ENCODE results near the gene DMAC2. TPM values are rescaled to one million over a fixed set of nuclear protein-coding genes. Genes with fewer than 3 reads are reported as not detected.
A peak's percentile ranks its signal among the peaks of the same experiment; 100 is the strongest.
"Not testable (repeated sequence)": the region's sequence is repeated elsewhere in the genome, so short reads cannot be mapped to it uniquely, and the experiment has no call there.

DMAC2 gene
- total RNA-seq, 1 donor from 2014 or later, result 28.0 TPM

GRCh38 chr19:41435936-41436673, 3.6 kb downstream of the DMAC2 start:
- peaks cover 3% of the 10 kb centered on the region for H3K4me1 Mint-ChIP-seq (ENCODE audit: low read depth)
- TF ChIP-seq, protein P1, sequence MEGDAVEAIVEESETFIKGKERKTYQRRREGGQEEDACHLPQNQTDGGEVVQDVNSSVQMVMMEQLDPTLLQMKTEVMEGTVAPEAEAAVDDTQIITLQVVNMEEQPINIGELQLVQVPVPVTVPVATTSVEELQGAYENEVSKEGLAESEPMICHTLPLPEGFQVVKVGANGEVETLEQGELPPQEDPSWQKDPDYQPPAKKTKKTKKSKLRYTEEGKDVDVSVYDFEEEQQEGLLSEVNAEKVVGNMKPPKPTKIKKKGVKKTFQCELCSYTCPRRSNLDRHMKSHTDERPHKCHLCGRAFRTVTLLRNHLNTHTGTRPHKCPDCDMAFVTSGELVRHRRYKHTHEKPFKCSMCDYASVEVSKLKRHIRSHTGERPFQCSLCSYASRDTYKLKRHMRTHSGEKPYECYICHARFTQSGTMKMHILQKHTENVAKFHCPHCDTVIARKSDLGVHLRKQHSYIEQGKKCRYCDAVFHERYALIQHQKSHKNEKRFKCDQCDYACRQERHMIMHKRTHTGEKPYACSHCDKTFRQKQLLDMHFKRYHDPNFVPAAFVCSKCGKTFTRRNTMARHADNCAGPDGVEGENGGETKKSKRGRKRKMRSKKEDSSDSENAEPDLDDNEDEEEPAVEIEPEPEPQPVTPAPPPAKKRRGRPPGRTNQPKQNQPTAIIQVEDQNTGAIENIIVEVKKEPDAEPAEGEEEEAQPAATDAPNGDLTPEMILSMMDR (IDR thresholded peaks at IDR 0.05), result no peak
- H3K27me3 Mint-ChIP-seq (ENCODE audit: low read depth), result no peaks in the 10 kb centered on the region
- peak; percentile 47 for DNase-seq (ENCODE audit: low spot score)
- no peak overlapping the region for H3K4me3 Mint-ChIP-seq (ENCODE audit: unreplicated experiment)
- peaks cover 5% of the 10 kb centered on the region for H3K36me3 Mint-ChIP-seq (ENCODE audit: low read depth)
- H3K9me3 Mint-ChIP-seq (ENCODE audit: low read depth), result no peaks in the 10 kb centered on the region
- no peak overlapping the region for H3K27ac Mint-ChIP-seq (ENCODE audit: unreplicated experiment)

GRCh38 chr19:41435376-41435775, 4.3 kb downstream of the DMAC2 start:
- H3K4me1 Mint-ChIP-seq (ENCODE audit: low read depth); H3K9me3 Mint-ChIP-seq (ENCODE audit: low read depth); H3K4me3 Mint-ChIP-seq (ENCODE audit: unreplicated experiment); H3K27ac Mint-ChIP-seq (ENCODE audit: unreplicated experiment); H3K27me3 Mint-ChIP-seq (ENCODE audit: low read depth); H3K36me3 Mint-ChIP-seq (ENCODE audit: low read depth): not testable (repeated sequence)
- DNase-seq (ENCODE audit: low spot score), result peak; percentile 43

DNA sequence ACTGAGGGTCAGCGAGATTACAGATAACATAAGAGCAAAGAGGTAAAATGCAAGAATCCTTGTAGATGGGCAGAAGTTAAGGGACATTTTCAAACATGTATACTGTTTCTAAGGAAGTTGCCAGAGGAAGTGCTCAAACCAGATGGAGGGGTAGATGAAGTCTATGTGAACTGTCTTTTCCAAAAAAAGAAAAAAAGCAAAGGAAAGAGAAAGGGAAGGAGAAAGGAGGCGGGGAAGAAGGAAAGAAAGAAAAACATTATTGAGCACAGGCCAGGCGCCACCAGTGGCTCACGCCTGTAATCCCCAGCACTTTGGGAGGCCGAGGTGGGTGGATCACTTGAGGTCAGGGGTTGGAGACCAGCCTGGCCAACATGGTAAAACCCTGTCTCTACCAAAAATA, 5.3 kb downstream of the DMAC2 start:
- DNase-seq (ENCODE audit: low spot score), result peak; percentile 35
- H3K4me3 Mint-ChIP-seq (ENCODE audit: unreplicated experiment), result no peak overlapping the region
- TF ChIP-seq, protein P1 (IDR thresholded peaks at IDR 0.05), result no peak
- no peaks in the 10 kb centered on the region for H3K9me3 Mint-ChIP-seq (ENCODE audit: low read depth)
- no peaks in the 10 kb centered on the region for H3K27me3 Mint-ChIP-seq (ENCODE audit: low read depth)
- no peak overlapping the region for H3K27ac Mint-ChIP-seq (ENCODE audit: unreplicated experiment)
- H3K4me1 Mint-ChIP-seq (ENCODE audit: low read depth), result no peaks in the 10 kb centered on the region
- H3K36me3 Mint-ChIP-seq (ENCODE audit: low read depth), result peaks cover 5% of the 10 kb centered on the region

GRCh38 chr19:41433171-41433570, 6.5 kb downstream of the DMAC2 start:
- H3K4me1 Mint-ChIP-seq (ENCODE audit: low read depth), result no peaks in the 10 kb centered on the region
- H3K27me3 Mint-ChIP-seq (ENCODE audit: low read depth), result no peaks in the 10 kb centered on the region
- H3K36me3 Mint-ChIP-seq (ENCODE audit: low read depth), result peaks cover 5% of the 10 kb centered on the region
- H3K9me3 Mint-ChIP-seq (ENCODE audit: low read depth), result no peaks in the 10 kb centered on the region
- no peak overlapping the region for H3K4me3 Mint-ChIP-seq (ENCODE audit: unreplicated experiment)
- H3K27ac Mint-ChIP-seq (ENCODE audit: unreplicated experiment), result no peak overlapping the region
- DNase-seq (ENCODE audit: low spot score), result no peak
- TF ChIP-seq, protein P1 (IDR thresholded peaks at IDR 0.05), result no peak

DNA sequence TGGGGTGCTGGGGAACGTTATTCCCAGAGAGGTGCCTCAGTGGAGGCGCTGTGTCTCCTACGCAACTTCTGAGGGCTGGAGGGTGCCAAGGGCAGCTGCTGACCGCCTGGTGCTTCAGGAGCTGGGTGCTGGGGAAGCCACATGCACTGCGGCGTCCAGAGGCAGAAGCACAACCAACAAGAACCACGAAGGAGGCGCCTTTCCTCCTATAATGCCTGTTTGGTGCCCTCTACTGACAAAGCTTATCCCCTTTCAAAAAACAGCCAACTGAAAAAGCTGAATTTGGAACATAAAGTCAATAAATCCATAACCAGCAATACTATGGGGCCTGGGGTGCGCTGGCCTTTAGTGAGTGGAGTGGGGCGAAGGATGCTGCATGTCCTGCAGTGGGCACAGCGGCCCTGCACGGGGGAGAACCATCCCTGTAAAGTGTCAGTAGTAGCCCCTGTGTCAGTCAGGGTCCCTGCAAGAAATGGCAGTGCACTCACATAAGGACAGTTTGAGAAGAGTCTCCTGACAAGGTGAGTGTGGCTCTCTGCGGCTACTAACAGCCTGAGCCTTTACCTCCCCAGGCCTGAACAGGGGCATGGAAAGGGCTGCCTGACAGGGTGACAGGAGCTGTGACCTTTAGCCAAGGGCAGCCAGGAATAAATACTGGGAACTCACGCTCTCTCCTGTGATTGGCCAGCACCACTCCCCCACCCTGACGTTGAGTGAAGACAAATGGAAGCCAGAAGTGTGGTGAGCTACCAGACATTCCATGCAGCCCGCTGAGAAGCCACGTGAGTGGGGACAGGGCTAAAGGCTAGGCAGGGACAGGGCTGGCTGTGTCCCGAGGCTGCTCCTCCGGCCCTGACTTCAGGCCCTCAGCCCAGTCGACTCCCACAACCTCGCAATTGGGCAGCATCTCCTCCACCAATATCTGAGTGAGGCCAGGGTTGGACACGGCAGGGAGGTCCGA, 8.0 kb downstream of the DMAC2 start:
- Mint-ChIP-seq H3K36me3 (ENCODE audit: low read depth) (peaks cover 3% of the 10 kb centered on the region), H3K27me3 (ENCODE audit: low read depth) (no peaks in the 10 kb centered on the region), H3K4me3 (ENCODE audit: unreplicated experiment) (no peak overlapping the region), H3K27ac (ENCODE audit: unreplicated experiment) (peak overlapping the region; percentile 32), H3K4me1 (ENCODE audit: low read depth) (peaks cover 10% of the 10 kb centered on the region), H3K9me3 (ENCODE audit: low read depth) (no peaks in the 10 kb centered on the region)
- TF ChIP-seq, protein P1 (IDR thresholded peaks at IDR 0.05), result peak; percentile 66
- DNase-seq (ENCODE audit: low spot score), result no peak
